Activated T-helper 1 cell treated with Interleukin-2 at 50 U/mL for 16 hours (primary cell): ENCODE data around the gene CPLANE1.

ENCODE experiments used
- DNase-seq: peaks from one replicate; pipeline ENCODE4 v3.0.0-alpha.2; 2020; ENCODE audit warnings: low read depth

The CPLANE1 gene

DNA sequence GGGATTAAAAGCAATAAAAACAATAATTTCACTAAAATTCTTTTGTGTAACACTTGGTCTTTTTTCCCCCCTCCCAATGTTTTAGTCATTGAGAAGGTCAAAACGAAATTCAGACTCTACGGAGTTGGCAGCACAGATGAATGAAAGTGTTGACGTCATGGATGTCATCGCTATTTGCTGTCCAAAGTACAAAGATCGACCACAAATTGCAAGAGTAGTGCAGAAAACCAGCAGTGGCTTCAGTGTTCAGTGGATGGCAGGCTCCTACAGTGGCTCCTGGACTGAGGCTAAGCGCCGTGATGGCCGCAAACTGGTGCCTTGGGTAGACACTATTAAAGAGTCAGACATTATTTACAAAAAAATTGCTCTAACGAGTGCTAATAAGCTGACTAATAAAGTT, 184.7 kb downstream of the CPLANE1 start:
- DNase-seq: no peak

DNA sequence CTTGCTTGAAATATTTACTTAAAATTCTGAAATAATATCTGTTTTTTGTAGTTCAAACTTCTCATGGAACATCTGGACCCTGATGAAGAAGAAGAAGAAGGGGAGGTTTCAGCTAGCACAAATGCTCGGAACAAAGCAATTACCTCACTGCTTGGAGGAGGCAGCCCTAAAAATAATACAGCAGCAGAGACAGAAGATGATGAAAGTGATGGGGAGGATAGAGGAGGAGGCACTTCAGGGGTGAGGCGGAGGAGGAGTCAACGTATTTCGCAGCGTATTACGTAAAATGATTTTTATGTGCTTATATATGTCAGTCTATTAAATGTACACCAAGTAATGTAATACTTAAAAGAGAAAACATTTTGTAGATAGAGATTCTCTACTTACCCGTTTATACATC, 185.4 kb downstream of the CPLANE1 start:
- no peak for DNase-seq

DNA sequence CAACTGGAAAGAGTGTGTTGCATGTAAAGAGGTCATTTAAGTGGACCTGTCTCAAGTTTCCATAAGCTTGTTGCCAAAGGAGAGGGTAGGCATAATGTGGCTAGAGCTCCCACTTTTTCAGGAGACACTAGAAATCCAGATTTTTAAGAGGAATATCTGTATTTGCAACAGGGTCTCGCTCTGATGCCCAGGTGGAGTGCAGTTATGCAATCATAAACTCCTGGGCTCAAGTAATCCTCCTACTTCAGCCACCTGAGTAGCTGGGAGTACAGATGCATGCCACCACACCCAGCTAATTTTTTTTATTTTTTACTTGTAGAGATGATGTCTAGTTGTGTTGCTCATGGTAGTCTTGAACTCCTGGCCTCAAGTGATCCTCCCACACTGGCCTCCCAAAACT, 189.1 kb downstream of the CPLANE1 start:
- DNase-seq: no peak

- DNase-seq: no peak
These were observed 192.4 kb downstream of the CPLANE1 start for GRCh38 chr5:37056762-37057161.
